Natural killer cell (primary cell): ENCODE results near the gene TTLL6. TPM values are rescaled to one million over a fixed set of nuclear protein-coding genes. Genes with fewer than 3 reads are reported as not detected.

ENCODE experiments used
- ATAC-seq, 3 donors: fragments of 150-1000 bp in 2 of 3; fragments of 200-7000 bp in 1 of 3; cut with Tn5 transposase; 1 replicate in 1 of 3; 2 replicates in 2 of 3; pipeline ENCODE4 v1.10.0; 2021; ENCODE audit warnings: mild to moderate bottlenecking in 2 of 3, moderate library complexity in 2 of 3
- DNase-seq, 2 donors: peaks; one replicate each; pipeline versions ENCODE4 v3.0.0 to v3.0.0-alpha.2; 2013 to 2021; ENCODE audit warnings: mixed read lengths in 1 of 2
- H3K27ac ChIP-seq: one replicate; pipeline ENCODE4 v1.5.1; 2013; ENCODE audit warnings: mild to moderate bottlenecking, low read length
- H3K27me3 ChIP-seq: one replicate; pipeline ENCODE4 v1.6.1; 2013; ENCODE audit warnings: low read length; ENCODE audit not compliant: control insufficient read depth, insufficient read depth
- H3K36me3 ChIP-seq: one replicate; pipeline ENCODE4 v1.6.1; 2013; ENCODE audit warnings: low read length; ENCODE audit not compliant: control insufficient read depth, insufficient read depth
- H3K4me1 ChIP-seq: one replicate; pipeline ENCODE4 v1.6.1; 2013; ENCODE audit warnings: low read length; ENCODE audit not compliant: control insufficient read depth, insufficient read depth
- H3K4me3 ChIP-seq: one replicate; pipeline ENCODE4 v1.5.1; 2013; ENCODE audit warnings: low read length
- H3K9me3 ChIP-seq: one replicate; pipeline ENCODE4 v1.6.1; 2013; ENCODE audit warnings: low read length; ENCODE audit not compliant: control insufficient read depth, insufficient read depth
- H3K27ac Mint-ChIP-seq, 2 donors: one replicate each; pipeline ENCODE4 v1.8.0; 2022; ENCODE audit warnings: mild to moderate bottlenecking in 2 of 2, mixed read lengths in 2 of 2, moderate library complexity in 1 of 2
- H3K27me3 Mint-ChIP-seq, 2 donors: one replicate each; pipeline ENCODE4 v1.8.0; 2022; ENCODE audit warnings: low read depth in 2 of 2, mixed read lengths in 2 of 2
- H3K36me3 Mint-ChIP-seq: one replicate; pipeline ENCODE4 v1.8.0; 2022; ENCODE audit warnings: mixed read lengths
- H3K4me1 Mint-ChIP-seq, 2 donors: one replicate each; pipeline ENCODE4 v1.8.0; 2022; ENCODE audit warnings: mixed read lengths in 2 of 2
- H3K4me3 Mint-ChIP-seq: one replicate; pipeline ENCODE4 v1.8.0; 2022; ENCODE audit warnings: mild to moderate bottlenecking, moderate library complexity, mixed read lengths
- H3K9me3 Mint-ChIP-seq, 2 donors: one replicate each; pipeline ENCODE4 v1.8.0; 2022; ENCODE audit warnings: mixed read lengths in 2 of 2
- WGBS: methylation state at CpG from one replicate; pipeline ENCODE4 v1.1.7; 2013; ENCODE audit warnings: missing lambda C conversion rate; ENCODE audit not compliant: insufficient coverage; 5-methylcytosine and 5-hydroxymethylcytosine counted together
- intact Hi-C: fragments of 100-400 bp; cut with micrococcal nuclease; formaldehyde crosslinking; loops from one replicate; pipeline ENCODE4 v1.14.2; 2022
- total RNA-seq, 4 donors: library from RNA; stranded (reverse); fragments of 120-200 nt in 1 of 4; gene quantifications; one replicate each; pipeline versions ENCODE4 v1.2.3 to v1.2.4, GENCODE V29; 2013 to 2022
- TF ChIP-seq, protein P1 (sequence below): fragments of 200-600 bp; IDR thresholded peaks from one replicate; pipeline ENCODE4 v1.8.0; 2022; ENCODE audit warnings: antibody characterized with exemption

Gene TTLL6
- total RNA-seq, 3 donors from 2014 or later (not counting 1 experiment from before 2014, with no cell fraction given), result not detected

GRCh38 chr17:48749621-48750553 is 67.1 kb downstream of the TTLL6 start:
- no peak for DNase-seq
- no peak for ATAC-seq
- H3K4me1 ChIP-seq, result peaks cover 21% of the 10 kb centered on the region

DNA sequence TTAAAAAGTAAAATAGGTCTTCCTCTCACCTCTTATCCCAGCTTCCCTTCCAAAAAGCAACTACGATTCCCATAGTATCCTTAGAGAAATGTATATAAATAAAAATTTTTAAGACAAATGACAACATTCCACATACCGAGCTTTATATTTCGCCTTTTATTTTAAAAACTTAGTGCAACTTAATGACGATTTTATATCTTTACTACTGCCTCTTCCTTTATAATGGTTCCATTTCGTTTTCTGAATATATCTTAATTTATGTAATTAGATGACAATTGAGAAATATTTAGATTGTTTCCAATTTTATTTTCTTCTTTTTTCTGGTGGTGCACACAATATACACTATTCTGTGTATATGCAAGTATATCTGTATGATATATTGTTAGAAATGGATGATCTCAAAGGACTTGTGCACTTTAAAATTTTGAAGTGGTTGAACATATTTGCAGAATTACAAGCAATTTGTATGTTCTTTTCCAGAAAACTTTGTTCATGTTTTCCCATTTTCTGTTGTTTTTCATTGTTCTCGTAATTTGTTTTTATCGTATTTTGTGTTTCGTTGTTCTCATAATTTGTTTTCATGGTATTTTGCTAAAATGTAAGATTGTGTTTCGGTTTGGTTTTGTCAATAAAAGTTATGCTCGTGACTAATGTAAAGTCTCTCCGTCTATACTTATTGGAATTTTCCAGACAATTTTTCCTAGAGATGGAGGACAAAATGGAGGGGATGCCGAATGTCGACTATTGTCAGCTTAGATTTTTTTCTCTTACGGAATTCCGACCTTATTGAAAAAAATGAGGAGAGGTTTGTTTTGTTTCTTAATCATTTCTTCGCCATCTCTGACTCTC is 68.1 kb downstream of the TTLL6 start:
- Histone ChIP-seq H3K4me3 (no peak overlapping the region), H3K27ac (no peak overlapping the region), H3K4me1 (peaks cover 14% of the 10 kb centered on the region), H3K27me3 (peaks cover 90% of the 10 kb centered on the region), H3K36me3 (no peaks in the 10 kb centered on the region), H3K9me3 (peaks cover 4% of the 10 kb centered on the region)
- DNase-seq (no peak), ATAC-seq (no peak)
- H3K4me1 Mint-ChIP-seq, result peaks cover 11 to 23% of the 10 kb centered on the region in 2 donors
- peaks cover 75 to 79% of the 10 kb centered on the region in 2 donors for H3K27me3 Mint-ChIP-seq
- H3K27ac Mint-ChIP-seq, result no peak overlapping the region
- no peaks in the 10 kb centered on the region for H3K36me3 Mint-ChIP-seq
- TF ChIP-seq, protein P1, sequence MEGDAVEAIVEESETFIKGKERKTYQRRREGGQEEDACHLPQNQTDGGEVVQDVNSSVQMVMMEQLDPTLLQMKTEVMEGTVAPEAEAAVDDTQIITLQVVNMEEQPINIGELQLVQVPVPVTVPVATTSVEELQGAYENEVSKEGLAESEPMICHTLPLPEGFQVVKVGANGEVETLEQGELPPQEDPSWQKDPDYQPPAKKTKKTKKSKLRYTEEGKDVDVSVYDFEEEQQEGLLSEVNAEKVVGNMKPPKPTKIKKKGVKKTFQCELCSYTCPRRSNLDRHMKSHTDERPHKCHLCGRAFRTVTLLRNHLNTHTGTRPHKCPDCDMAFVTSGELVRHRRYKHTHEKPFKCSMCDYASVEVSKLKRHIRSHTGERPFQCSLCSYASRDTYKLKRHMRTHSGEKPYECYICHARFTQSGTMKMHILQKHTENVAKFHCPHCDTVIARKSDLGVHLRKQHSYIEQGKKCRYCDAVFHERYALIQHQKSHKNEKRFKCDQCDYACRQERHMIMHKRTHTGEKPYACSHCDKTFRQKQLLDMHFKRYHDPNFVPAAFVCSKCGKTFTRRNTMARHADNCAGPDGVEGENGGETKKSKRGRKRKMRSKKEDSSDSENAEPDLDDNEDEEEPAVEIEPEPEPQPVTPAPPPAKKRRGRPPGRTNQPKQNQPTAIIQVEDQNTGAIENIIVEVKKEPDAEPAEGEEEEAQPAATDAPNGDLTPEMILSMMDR, result no peak
- WGBS, result 25% methylated on average over 11 of the region's 16 CpGs
- H3K4me3 Mint-ChIP-seq, result no peak overlapping the region
- no peaks in the 10 kb centered on the region for H3K9me3 Mint-ChIP-seq
- intact Hi-C loops, result no loop called here

More at GRCh38 chr17:48749621-48750553, 67.1 kb downstream of the TTLL6 start:
- H3K27ac ChIP-seq, result no peak overlapping the region
- intact Hi-C loops, result loop anchor here (10.0 kb wide), 1 partner anchor 135 kb away; the partner anchor contains the start of genes HOXB7 and HOXB8
- H3K36me3 Mint-ChIP-seq, result no peaks in the 10 kb centered on the region
- TF ChIP-seq, protein P1, result no peak
- peaks cover 90% of the 10 kb centered on the region for H3K27me3 ChIP-seq
- H3K4me3 ChIP-seq, result no peak overlapping the region
- H3K27me3 Mint-ChIP-seq, result peaks cover 75 to 78% of the 10 kb centered on the region in 2 donors
- H3K36me3 ChIP-seq, result no peaks in the 10 kb centered on the region
- peaks cover 11 to 23% of the 10 kb centered on the region in 2 donors for H3K4me1 Mint-ChIP-seq
- 14% methylated on average over 32 of the region's 32 CpGs for WGBS
- peaks cover 4% of the 10 kb centered on the region for H3K9me3 ChIP-seq
- no peaks in the 10 kb centered on the region for H3K9me3 Mint-ChIP-seq
- H3K27ac Mint-ChIP-seq, result no peak overlapping the region
- H3K4me3 Mint-ChIP-seq, result no peak overlapping the region

DNA sequence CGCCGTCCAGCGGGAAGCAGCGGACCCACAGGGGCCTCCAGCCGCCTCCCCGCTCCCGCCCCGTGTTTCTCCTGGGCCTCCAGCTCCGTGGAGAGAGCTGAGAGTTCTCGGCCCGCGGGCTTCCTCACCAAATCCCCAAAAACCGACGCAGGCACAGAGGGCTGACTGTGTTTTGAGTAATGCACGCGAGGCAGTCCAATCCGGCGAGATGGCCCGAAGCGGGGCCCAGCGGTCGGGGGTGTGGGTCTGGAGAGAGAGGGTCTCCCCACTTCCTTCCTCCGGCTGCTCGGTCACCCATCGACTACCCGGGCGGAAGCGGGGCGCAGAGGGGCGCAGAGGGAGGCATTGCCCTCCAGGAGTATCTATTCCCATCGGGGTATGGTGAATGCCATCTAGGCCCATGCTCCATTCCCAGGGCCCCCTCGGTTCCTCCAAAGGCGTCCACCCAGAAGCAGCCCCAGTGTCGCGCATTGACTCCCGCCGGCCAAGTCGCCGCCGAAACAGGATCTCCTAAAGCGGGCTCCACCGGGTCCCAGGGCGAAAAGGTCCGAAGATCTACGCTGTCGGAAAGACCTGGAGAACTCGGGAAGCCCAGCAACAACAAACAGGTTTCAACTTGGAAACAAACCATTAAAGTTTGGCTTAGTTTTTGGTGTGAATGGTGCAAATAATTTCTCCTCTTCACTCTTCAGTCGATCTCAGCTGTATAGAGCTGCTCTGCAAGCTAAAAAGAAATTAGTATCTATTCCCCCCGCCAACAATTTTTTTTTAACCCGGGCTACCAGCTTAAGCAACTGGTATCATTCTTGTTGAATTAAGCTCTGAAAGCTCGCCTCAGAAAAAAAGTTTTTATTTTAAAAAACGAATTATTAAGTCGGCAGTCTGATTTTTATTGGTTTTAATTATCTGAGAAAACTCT is 69.3 kb downstream of the TTLL6 start:
- WGBS, result 8% methylated on average over 51 of the region's 53 CpGs
- no peak for ATAC-seq
- H3K27me3 ChIP-seq, result peaks cover 89% of the 10 kb centered on the region
- Mint-ChIP-seq H3K9me3 (no peaks in the 10 kb centered on the region), H3K36me3 (no peaks in the 10 kb centered on the region), H3K27ac (no peak overlapping the region), H3K4me3 (no peak overlapping the region), H3K27me3 (peaks cover 75 to 79% of the 10 kb centered on the region in 2 donors), H3K4me1 (peaks cover 11 to 23% of the 10 kb centered on the region in 2 donors)
- H3K27ac ChIP-seq, result no peak overlapping the region
- H3K9me3 ChIP-seq, result peaks cover 4% of the 10 kb centered on the region
- peaks cover 11% of the 10 kb centered on the region for H3K4me1 ChIP-seq
- H3K36me3 ChIP-seq, result no peaks in the 10 kb centered on the region
- no peak for DNase-seq
- H3K4me3 ChIP-seq, result no peak overlapping the region
- TF ChIP-seq, protein P1, result no peak
- intact Hi-C loops, result no loop called here
